Sigmoid colon (tissue), 7 donors: Measurements from ENCODE around the gene TRPM1. TPM values are rescaled to one million over a fixed set of nuclear protein-coding genes. Genes with fewer than 3 reads are reported as not detected.

Experiments
- DNase-seq: peaks from one replicate; pipeline ENCODE4 v3.0.0-alpha.2; 2019
- H3K27ac ChIP-seq, 4 donors: fragments of 200-600 bp; sonication (generic); one replicate each; pipeline ENCODE4 v1.5.1; 2016 to 2019; ENCODE audit warnings: mild to moderate bottlenecking in 1 of 4
- H3K27me3 ChIP-seq, 3 donors: fragments of 200-600 bp; sonication (generic); one replicate each; pipeline ENCODE4 v1.5.1; 2019; ENCODE audit warnings: mild to moderate bottlenecking in 1 of 3
- H3K36me3 ChIP-seq, 4 donors: fragments of 200-600 bp; sonication (generic); one replicate each; pipeline ENCODE4 v1.5.1; 2016 to 2019
- H3K4me1 ChIP-seq, 4 donors: fragments of 200-600 bp; sonication (generic); one replicate each; pipeline ENCODE4 v1.5.1; 2017 to 2019
- H3K4me3 ChIP-seq, 4 donors: fragments of 200-600 bp; sonication (generic); one replicate each; pipeline ENCODE4 v1.5.1; 2017 to 2019; ENCODE audit warnings: mild to moderate bottlenecking in 2 of 4, moderate library complexity in 1 of 4
- H3K9me3 ChIP-seq, 4 donors: fragments of 200-600 bp in 3 of 4; sonication (generic) in 3 of 4; one replicate each; pipeline versions ENCODE4 v1.5.1 to v1.6.1; 2013 to 2019
- CTCF ChIP-seq, 4 experiments: fragments of 450-650 bp in 3 of 4; fragments of 200-600 bp in 1 of 4; IDR thresholded peaks; one replicate each; pipeline ENCODE4 v1.5.1; 2016 to 2019; ENCODE audit warnings: antibody characterized with exemption in 4 of 4, mild to moderate bottlenecking in 3 of 4, moderate library complexity in 2 of 4
- EP300 ChIP-seq, 4 donors: sonication (generic); formaldehyde crosslinking; IDR thresholded peaks; one replicate each; pipeline ENCODE4 v1.6.1; 2017; ENCODE audit warnings: antibody characterized with exemption in 4 of 4
- POLR2A ChIP-seq, 2 donors: fragments of 450-650 bp; IDR thresholded peaks; one replicate each; pipeline ENCODE4 v1.6.1; 2016; ENCODE audit warnings: antibody characterized with exemption in 2 of 2, mild to moderate bottlenecking in 2 of 2, moderate library complexity in 2 of 2
- POLR2AphosphoS5 ChIP-seq, 4 donors: sonication (generic); formaldehyde crosslinking; IDR thresholded peaks; one replicate each; pipeline ENCODE4 v1.6.1; 2017; ENCODE audit warnings: antibody characterized with exemption in 4 of 4
- WGBS, 2 donors: extraction: QIAGEN DNeasy Blood & Tissue Kit; methylation state at CpG; one replicate each; pipeline ENCODE4 v1.1.7; 2013; 5-methylcytosine and 5-hydroxymethylcytosine counted together
- intact Hi-C: fragments of 100-400 bp; cut with DNase I; formaldehyde crosslinking; loops from one replicate; pipeline ENCODE4 v1.15.1; 2023
- polyA plus RNA-seq, 3 donors: library from polyadenylated mRNA; stranded (reverse); fragments of 200-250 nt; gene quantifications; one replicate each; pipeline ENCODE4 v1.2.3, GENCODE V29; 2013
- total RNA-seq, 4 donors: library from RNA; depleted of rRNA; stranded (reverse); fragments of >200 nt; gene quantifications; one replicate each; pipeline ENCODE4 v1.1.0, GENCODE V29; 2016
- donor health status: healthy with polysubstance abuse.
- donor health status: Bipolar disorder and iron deficiency.
- donor health status: healthy.

Gene TRPM1
- total and polyA plus RNA-seq, 7 donors, result 0.12 TPM; not detected in 6

GRCh38 chr15:31141792-31142191 is 40.3 kb upstream of the TRPM1 start:
- DNase-seq, result no peak
- intact Hi-C loops, result no loop called here
- TF ChIP-seq CTCF (IDR thresholded peaks at IDR 0.05) (no peak), POLR2A (IDR thresholded peaks at IDR 0.05) (no peak), POLR2AphosphoS5 (IDR thresholded peaks at IDR 0.05) (no peak), EP300 (IDR thresholded peaks at IDR 0.05) (no peak)
- Histone ChIP-seq H3K27me3 (no peaks in the 10 kb centered on the region), H3K4me1 (no peaks in the 10 kb centered on the region), H3K4me3 (no peak overlapping the region), H3K36me3 (no peaks in the 10 kb centered on the region), H3K9me3 (no peaks in the 10 kb centered on the region), H3K27ac (no peak overlapping the region)

GRCh38 chr15:31136607-31137328 is 35.2 kb upstream of the TRPM1 start:
- 78 to 81% methylated on average over 6 of the region's 6 CpGs for WGBS, 2 donors
- TF ChIP-seq CTCF (IDR thresholded peaks at IDR 0.05) (no peak), EP300 (IDR thresholded peaks at IDR 0.05) (no peak), POLR2A (IDR thresholded peaks at IDR 0.05) (no peak), POLR2AphosphoS5 (IDR thresholded peaks at IDR 0.05) (no peak)
- DNase-seq, result no peak

GRCh38 chr15:31136016-31136415 is 34.5 kb upstream of the TRPM1 start:
- Histone ChIP-seq H3K27ac (no peak overlapping the region), H3K9me3 (no peaks in the 10 kb centered on the region), H3K4me3 (no peak overlapping the region), H3K27me3 (no peaks in the 10 kb centered on the region), H3K4me1 (no peaks in the 10 kb centered on the region), H3K36me3 (no peaks in the 10 kb centered on the region)
- DNase-seq, result no peak
- 51 to 75% methylated on average over 9 of the region's 9 CpGs for WGBS, 2 donors
- TF ChIP-seq CTCF (IDR thresholded peaks at IDR 0.05) (no peak), EP300 (IDR thresholded peaks at IDR 0.05) (no peak), POLR2A (IDR thresholded peaks at IDR 0.05) (no peak), POLR2AphosphoS5 (IDR thresholded peaks at IDR 0.05) (no peak)
- intact Hi-C loops, result loop anchor here (10.0 kb wide), 1 partner anchor 471 kb away; no protein-coding TSS in a partner anchor

More at GRCh38 chr15:31136607-31137328, 35.2 kb upstream of the TRPM1 start:
- Histone ChIP-seq H3K27me3 (no peaks in the 10 kb centered on the region), H3K27ac (no peak overlapping the region), H3K9me3 (no peaks in the 10 kb centered on the region), H3K4me3 (no peak overlapping the region), H3K36me3 (no peaks in the 10 kb centered on the region), H3K4me1 (no peaks in the 10 kb centered on the region)
- intact Hi-C loops, result loop anchor here (10.0 kb wide), 1 partner anchor 472 kb away; no protein-coding TSS in a partner anchor

GRCh38 chr15:31135523-31135922 is 34.0 kb upstream of the TRPM1 start:
- H3K36me3 ChIP-seq, result no peaks in the 10 kb centered on the region
- no peak overlapping the region for H3K4me3 ChIP-seq
- no peaks in the 10 kb centered on the region for H3K27me3 ChIP-seq
- H3K27ac ChIP-seq, result no peak overlapping the region
- 78 to 89% methylated on average over 6 of the region's 6 CpGs for WGBS, 2 donors
- no peaks in the 10 kb centered on the region for H3K9me3 ChIP-seq
- H3K4me1 ChIP-seq, result no peaks in the 10 kb centered on the region
- DNase-seq, result no peak
- intact Hi-C loops, result loop anchor here (10.0 kb wide), 1 partner anchor 471 kb away; no protein-coding TSS in a partner anchor
- TF ChIP-seq POLR2A (IDR thresholded peaks at IDR 0.05), result no peak
- TF ChIP-seq EP300 (IDR thresholded peaks at IDR 0.05), result no peak
- no peak for TF ChIP-seq POLR2AphosphoS5 (IDR thresholded peaks at IDR 0.05)
- no peak for TF ChIP-seq CTCF (IDR thresholded peaks at IDR 0.05)
